H1 (cell line): Measurements from ENCODE around the gene ANK3. TPM values are rescaled to one million over a fixed set of nuclear protein-coding genes. Genes with fewer than 3 reads are reported as not detected.

ENCODE experiments used
- CTCF ChIA-PET: fragments of 300-600 bp; sonication (Branson Sonifier 250); formaldehyde crosslinking; loops from one replicate; lab custom pipeline; 2021; ENCODE audit not compliant: partially characterized antibody; lab: Charles Lee
- POLR2A ChIA-PET: fragments of 300-600 bp; sonication (Branson Sonifier 250); formaldehyde crosslinking; loops from one replicate; lab custom pipeline; 2021; ENCODE audit warnings: inconsistent platforms; ENCODE audit not compliant: partially characterized antibody; lab: Charles Lee
- DNase-seq, 2 experiments: peaks; one replicate each; pipeline versions ENCODE4 v3.0.0 to v3.0.0-alpha.2; 2010 to 2022; ENCODE audit warnings: low spot score in 2 of 2, low read depth in 1 of 2, mixed read lengths in 1 of 2
- FAIRE-seq: peaks from 2 replicates; lab custom pipeline; 2011; peaks lifted over from hg19 to GRCh38; lab: Jason Lieb, UNC
- H2AFZ ChIP-seq: 2 replicates; pipeline ENCODE4 v1.8.1; 2012; ENCODE audit warnings: low read length, inconsistent platforms
- H2AK5ac ChIP-seq: 2 replicates; pipeline ENCODE4 v1.6.1; 2013; ENCODE audit warnings: low read depth, low read length
- H2BK120ac ChIP-seq: replicated peaks from 2 replicates; pipeline ENCODE3; 2013; ENCODE audit warnings: low read depth, low read length, inconsistent platforms
- H2BK12ac ChIP-seq: 2 replicates; pipeline ENCODE4 v1.6.1; 2013; ENCODE audit warnings: low read depth, low read length
- H2BK15ac ChIP-seq: 2 replicates; pipeline ENCODE4 v1.6.1; 2013; ENCODE audit warnings: low read length
- H2BK20ac ChIP-seq: 2 replicates; pipeline ENCODE4 v1.6.1; 2013; ENCODE audit warnings: low read length
- H2BK5ac ChIP-seq: 2 replicates; pipeline ENCODE4 v1.6.1; 2013; ENCODE audit warnings: low read depth, low read length
- H3K14ac ChIP-seq: 2 replicates; pipeline ENCODE4 v1.6.1; 2013; ENCODE audit warnings: inconsistent platforms; ENCODE audit not compliant: insufficient read length
- H3K18ac ChIP-seq: 2 replicates; pipeline ENCODE4 v1.6.1; 2013; ENCODE audit warnings: low read length; ENCODE audit errors: extremely low read depth
- H3K23ac ChIP-seq: 2 replicates; pipeline ENCODE4 v1.6.1; 2013; ENCODE audit warnings: inconsistent platforms; ENCODE audit not compliant: insufficient read length
- H3K23me2 ChIP-seq: 2 replicates; pipeline ENCODE4 v1.6.1; 2013; ENCODE audit warnings: low read depth, low read length
- H3K27ac ChIP-seq: 2 replicates; pipeline ENCODE4 v1.6.1; 2011; ENCODE audit warnings: low read depth, low read length, inconsistent platforms
- H3K27me3 ChIP-seq, 4 experiments: replicated peaks in 1 of 4; 1 replicate in 1 of 4; 2 replicates in 3 of 4; pipeline versions ENCODE4 v1.6.1 to v1.8.1; 2011 to 2013; ENCODE audit warnings: low read length in 3 of 4, mild to moderate bottlenecking in 3 of 4, inconsistent platforms in 2 of 4, mixed read lengths in 2 of 4, moderate library complexity in 1 of 4; ENCODE audit not compliant: control insufficient read depth in 3 of 4, insufficient read depth in 3 of 4; ENCODE audit errors: extremely low read depth in 1 of 4
- H3K36me3 ChIP-seq, 4 experiments: 2 replicates each; pipeline versions ENCODE4 v1.6.1 to v1.8.1; 2011 to 2013; ENCODE audit warnings: mild to moderate bottlenecking in 4 of 4, low read length in 3 of 4, moderate library complexity in 2 of 4, control low read depth in 1 of 4, inconsistent platforms in 1 of 4; ENCODE audit not compliant: insufficient read depth in 4 of 4, control insufficient read depth in 2 of 4
- H3K4ac ChIP-seq: replicated peaks from 2 replicates; pipeline ENCODE3; 2013; ENCODE audit warnings: low read length, low read depth, mixed read lengths, inconsistent platforms; ENCODE audit not compliant: insufficient read length
- H3K4me1 ChIP-seq, 4 experiments: replicated peaks in 1 of 4; 1 replicate in 1 of 4; 2 replicates in 3 of 4; pipeline versions ENCODE4 v1.6.1 to v1.8.1; 2011 to 2013; ENCODE audit warnings: low read length in 3 of 4, inconsistent platforms in 2 of 4, mixed read lengths in 1 of 4; ENCODE audit not compliant: insufficient read depth in 4 of 4, control insufficient read depth in 3 of 4
- H3K4me2 ChIP-seq, 2 experiments: 2 replicates each; pipeline versions ENCODE4 v1.6.1 to v1.8.1; 2011 to 2013; ENCODE audit warnings: low read depth in 2 of 2, low read length in 2 of 2, control low read depth in 1 of 2, inconsistent platforms in 1 of 2, mild to moderate bottlenecking in 1 of 2; ENCODE audit not compliant: insufficient read depth in 1 of 2
- H3K4me3 ChIP-seq, 4 experiments: fragments of 200-600, 300-600 bp in 1 of 4; sonication (generic), shearing (Covaris generic), sonication (Bioruptor Twin) in 1 of 4; 2 replicates each; pipeline versions ENCODE4 v1.5.1 to v1.8.1; 2011 to 2016; ENCODE audit warnings: low read length in 4 of 4, low read depth in 3 of 4, control low read depth in 2 of 4, inconsistent platforms in 2 of 4, mild to moderate bottlenecking in 2 of 4, mixed read lengths in 1 of 4, moderate library complexity in 1 of 4; ENCODE audit not compliant: insufficient read depth in 2 of 4; ENCODE audit errors: extremely low read depth in 1 of 4
- H3K56ac ChIP-seq: replicated peaks from 2 replicates; pipeline ENCODE3; 2013; ENCODE audit warnings: low read depth, mild to moderate bottlenecking, mixed read lengths, low read length, inconsistent platforms; ENCODE audit not compliant: insufficient read length
- H3K79me1 ChIP-seq: 2 replicates; pipeline ENCODE4 v1.6.1; 2013; ENCODE audit warnings: low read depth, low read length, control low read depth
- H3K79me2 ChIP-seq, 2 experiments: 2 replicates each; pipeline versions ENCODE4 v1.6.1 to v1.8.1; 2012 to 2013; ENCODE audit warnings: low read length in 2 of 2, mild to moderate bottlenecking in 2 of 2, inconsistent platforms in 1 of 2; ENCODE audit not compliant: insufficient read depth in 2 of 2, control insufficient read depth in 1 of 2
- H3K9ac ChIP-seq, 4 experiments: replicated peaks in 1 of 4; 1 replicate in 1 of 4; 2 replicates in 3 of 4; pipeline versions ENCODE4 v1.6.1 to v1.8.1; 2011 to 2013; ENCODE audit warnings: low read depth in 3 of 4, low read length in 3 of 4, control low read depth in 2 of 4, mild to moderate bottlenecking in 2 of 4, moderate library complexity in 2 of 4, inconsistent platforms in 1 of 4; ENCODE audit errors: extremely low read depth in 1 of 4
- H3K9me3 ChIP-seq, 2 experiments: 2 replicates each; pipeline versions ENCODE4 v1.6.1 to v1.8.1; 2012 to 2013; ENCODE audit warnings: mild to moderate bottlenecking in 2 of 2, moderate library complexity in 2 of 2, control low read depth in 1 of 2, inconsistent platforms in 1 of 2, low read depth in 1 of 2, low read length in 1 of 2, mixed read lengths in 1 of 2; ENCODE audit not compliant: insufficient read depth in 2 of 2
- H4K20me1 ChIP-seq, 2 experiments: replicated peaks in 1 of 2; 2 replicates each; pipeline versions ENCODE3 to v1.8.1; 2011 to 2013; ENCODE audit warnings: inconsistent platforms in 2 of 2, low read length in 2 of 2, mild to moderate bottlenecking in 1 of 2; ENCODE audit not compliant: insufficient read depth in 2 of 2, control insufficient read depth in 1 of 2
- H4K5ac ChIP-seq: 2 replicates; pipeline ENCODE4 v1.6.1; 2013; ENCODE audit warnings: low read length, low read depth, mixed read lengths, inconsistent platforms; ENCODE audit not compliant: insufficient read length
- H4K8ac ChIP-seq: 2 replicates; pipeline ENCODE4 v1.8.0; 2013; ENCODE audit warnings: mild to moderate bottlenecking, moderate library complexity, low read length, inconsistent platforms; ENCODE audit not compliant: insufficient read depth; ENCODE audit errors: extremely low read depth
- H4K91ac ChIP-seq: replicated peaks from 2 replicates; pipeline ENCODE3; 2013; ENCODE audit warnings: low read length, mixed read lengths, inconsistent platforms; ENCODE audit not compliant: insufficient read length
- CHD1 ChIP-seq: IDR thresholded peaks from 2 replicates; pipeline ENCODE4 v1.6.1; 2012; ENCODE audit warnings: low read depth, low read length, improper control_type of control experiment
- KDM1A ChIP-seq: fragments of 200-600, 300-600 bp; sonication (generic); IDR thresholded peaks from 2 replicates; pipeline ENCODE4 v1.7.1; 2016; ENCODE audit warnings: mild to moderate bottlenecking, low read length, borderline replicate concordance
- RNF2 ChIP-seq: fragments of 200-900, 300-1000 bp; sonication (generic); IDR thresholded peaks from 2 replicates; pipeline ENCODE4 v1.7.1; 2016; ENCODE audit warnings: borderline replicate concordance, low read depth, mild to moderate bottlenecking, antibody characterized with exemption, low read length; ENCODE audit not compliant: poor library complexity, severe bottlenecking; ENCODE audit errors: missing control alignments
- TBP ChIP-seq: IDR thresholded peaks from 2 replicates; pipeline ENCODE4 v1.6.1; 2011; ENCODE audit warnings: low read depth, low read length, improper control_type of control experiment
- WGBS, 2 experiments: shearing (Covaris generic) in 1 of 2; methylation state at CpG; one replicate each; pipeline versions ENCODE4 v1.1.6 to v1.1.7; 2013 to 2015; ENCODE audit warnings: low lambda C conversion rate in 2 of 2, mixed read lengths in 2 of 2, inconsistent platforms in 1 of 2, low coverage in 1 of 2, missing lambda C conversion rate in 1 of 2; ENCODE audit not compliant: insufficient replicate concordance in 2 of 2, insufficient coverage in 1 of 2, insufficient read length in 1 of 2; ENCODE audit errors: extremely low coverage in 1 of 2, missing lambda C conversion rate in 1 of 2; 5-methylcytosine and 5-hydroxymethylcytosine counted together
- polyA plus RNA-seq, 7 experiments: library from polyadenylated mRNA; depleted of rRNA in 3 of 7; stranded (reverse) in 5 of 7; unstranded in 2 of 7; fragments of >200 nt in 5 of 7; fragments of 200-250 nt in 2 of 7; gene quantifications; 1 replicate in 5 of 7; 2 replicates in 1 of 7; 4 replicates in 1 of 7; pipeline versions ENCODE4 v1.2.1 to v1.2.3, GENCODE V29; 2011 to 2013; ENCODE audit warnings: missing spikeins in 2 of 7, mixed read lengths in 2 of 7
- total RNA-seq: library from RNA; stranded (reverse); fragmentation: NEBNext Ultra II Directional; extraction: Animal tissue kit (Norgen Biotek cat#: 25700); gene quantifications from 2 replicates; pipeline ENCODE4 v1.2.1, GENCODE V29; 2021
- TF ChIP-seq, protein P1 (sequence below): IDR thresholded peaks from 2 replicates; pipeline ENCODE4 v1.6.1; 2012; ENCODE audit warnings: inconsistent platforms

The ANK3 gene
- total and polyA plus RNA-seq, 2 of the 8 experiments (the other 6 are each of a cell fraction or from before 2014, with no cell fraction given), result 18.1 to 67.9 TPM

DNA sequence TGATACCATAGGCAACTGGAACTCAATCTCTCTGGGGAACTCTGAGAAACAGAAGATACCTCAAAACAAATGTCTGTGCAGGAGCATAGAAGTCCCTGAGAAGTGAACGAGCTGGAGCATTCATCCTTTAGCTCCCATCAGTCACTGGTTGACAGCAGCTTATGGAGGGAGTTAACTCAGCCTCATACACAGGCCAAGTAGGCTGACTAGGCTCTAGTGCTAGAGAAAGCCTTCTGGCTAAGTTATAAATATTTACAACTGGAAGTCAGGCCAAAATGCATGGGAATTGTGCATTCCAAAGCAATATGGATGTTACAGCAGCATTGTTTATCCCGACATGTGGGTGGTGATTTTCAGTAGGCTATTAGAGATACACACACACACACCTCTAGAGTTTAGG, 66.5 kb downstream of the ANK3 start:
- DNase-seq, result no peak
- ChIA-PET POLR2A (no interaction called here), CTCF (no interaction called here)
- Histone ChIP-seq H3K23ac (no peak overlapping the region), H2AFZ (no peak overlapping the region), H3K27ac (no peak overlapping the region), H3K27me3 (no peaks in the 10 kb centered on the region), H2BK120ac (no peak overlapping the region), H3K18ac (no peak overlapping the region), H2BK5ac (no peak overlapping the region), H4K8ac (no peak overlapping the region), H4K91ac (no peak overlapping the region), H3K23me2 (no peaks in the 10 kb centered on the region), H4K5ac (no peak overlapping the region), H3K14ac (no peak overlapping the region), H3K4me2 (no peak overlapping the region), H2BK20ac (no peak overlapping the region), H3K9ac (no peak overlapping the region), H2BK12ac (no peak overlapping the region), H3K56ac (no peak overlapping the region), H3K79me1 (no peaks in the 10 kb centered on the region), H2AK5ac (no peak overlapping the region), H3K4me1 (no peaks in the 10 kb centered on the region), H3K36me3 (no peaks in the 10 kb centered on the region)
- WGBS, 2 experiments, result 81% methylated on average over 2 of the region's 2 CpGs; no CpG with 5 or more reads in 1 of the 2 experiments
- no peak for FAIRE-seq
- TF ChIP-seq CHD1 (no peak), RNF2 (no peak), KDM1A (no peak), TBP (no peak)
- TF ChIP-seq, protein P1, sequence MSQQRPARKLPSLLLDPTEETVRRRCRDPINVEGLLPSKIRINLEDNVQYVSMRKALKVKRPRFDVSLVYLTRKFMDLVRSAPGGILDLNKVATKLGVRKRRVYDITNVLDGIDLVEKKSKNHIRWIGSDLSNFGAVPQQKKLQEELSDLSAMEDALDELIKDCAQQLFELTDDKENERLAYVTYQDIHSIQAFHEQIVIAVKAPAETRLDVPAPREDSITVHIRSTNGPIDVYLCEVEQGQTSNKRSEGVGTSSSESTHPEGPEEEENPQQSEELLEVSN, result no peak
- TF ChIP-seq, all 59 proteins: peak for 0
- H3K4me3 ChIP-seq, result no peak overlapping the region
- H2BK15ac ChIP-seq, result no peak overlapping the region
- H3K79me2 ChIP-seq, result no peaks in the 10 kb centered on the region
- no peaks in the 10 kb centered on the region for H3K9me3 ChIP-seq
- no peak overlapping the region for H3K4ac ChIP-seq
- no peaks in the 10 kb centered on the region for H4K20me1 ChIP-seq
